Keratinocyte (primary cell): Measurements from ENCODE around the gene FNIP2. TPM values are rescaled to one million over a fixed set of nuclear protein-coding genes. Genes with fewer than 3 reads are reported as not detected.

Experiments
- DNase-seq: peaks from one replicate; pipeline ENCODE4 v3.0.0-alpha.2; 2011; ENCODE audit warnings: low read depth, missing footprints, low spot score
- FAIRE-seq: peaks from 2 replicates; lab custom pipeline; 2011; peaks lifted over from hg19 to GRCh38; lab: Jason Lieb, UNC
- H2AFZ ChIP-seq: 2 replicates; pipeline ENCODE4 v1.6.0; 2012; ENCODE audit warnings: low read length, control low read depth, inconsistent platforms; ENCODE audit not compliant: control insufficient read depth
- H3K27ac ChIP-seq: 2 replicates; pipeline ENCODE4 v1.5.1; 2011; ENCODE audit warnings: low read length; ENCODE audit not compliant: control insufficient read depth, insufficient read depth
- H3K27me3 ChIP-seq: 3 replicates; pipeline ENCODE4 v1.6.0; 2011; ENCODE audit warnings: low read length; ENCODE audit not compliant: control insufficient read depth, insufficient read depth; ENCODE audit errors: extremely low read depth
- H3K36me3 ChIP-seq, 2 experiments: 2 replicates in 1 of 2; 3 replicates in 1 of 2; pipeline ENCODE4 v1.5.1; 2011; ENCODE audit warnings: low read length in 2 of 2, mild to moderate bottlenecking in 1 of 2; ENCODE audit not compliant: control insufficient read depth in 2 of 2, insufficient read depth in 2 of 2; ENCODE audit errors: extremely low read depth in 1 of 2
- H3K4me1 ChIP-seq: 3 replicates; pipeline ENCODE4 v1.5.1; 2011; ENCODE audit warnings: low read length; ENCODE audit not compliant: control insufficient read depth, insufficient read depth; ENCODE audit errors: extremely low read depth
- H3K4me2 ChIP-seq: 3 replicates; pipeline ENCODE4 v1.6.0; 2011; ENCODE audit warnings: low read depth, low read length; ENCODE audit not compliant: control insufficient read depth, insufficient read depth; ENCODE audit errors: extremely low read depth
- H3K4me3 ChIP-seq, 3 experiments: fragments of 200-600 bp in 1 of 3; sonication (generic) in 1 of 3; 2 replicates in 2 of 3; 3 replicates in 1 of 3; pipeline ENCODE4 v1.5.1; 2011 to 2016; ENCODE audit warnings: low read length in 3 of 3, mild to moderate bottlenecking in 3 of 3, control low read depth in 2 of 3, inconsistent platforms in 1 of 3, low read depth in 1 of 3, mixed read lengths in 1 of 3, mixed run types in 1 of 3, moderate library complexity in 1 of 3; ENCODE audit not compliant: control insufficient read depth in 2 of 3, insufficient read depth in 2 of 3; ENCODE audit errors: extremely low read depth in 1 of 3
- H3K79me2 ChIP-seq: 2 replicates; pipeline ENCODE4 v1.6.0; 2012; ENCODE audit warnings: low read length; ENCODE audit not compliant: control insufficient read depth, insufficient read depth
- H3K9ac ChIP-seq: 3 replicates; pipeline ENCODE4 v1.6.0; 2011; ENCODE audit warnings: low read length; ENCODE audit not compliant: control insufficient read depth, insufficient read depth; ENCODE audit errors: extremely low read depth
- H3K9me1 ChIP-seq: 3 replicates; pipeline ENCODE4 v1.6.0; 2011; ENCODE audit warnings: low read length; ENCODE audit not compliant: control insufficient read depth, insufficient read depth; ENCODE audit errors: extremely low read depth
- H3K9me3 ChIP-seq: 2 replicates; pipeline ENCODE4 v1.5.1; 2012; ENCODE audit warnings: low read depth, low read length; ENCODE audit not compliant: control insufficient read depth
- H4K20me1 ChIP-seq: 3 replicates; pipeline ENCODE4 v1.6.0; 2011; ENCODE audit warnings: low read length; ENCODE audit not compliant: control insufficient read depth, insufficient read depth; ENCODE audit errors: extremely low read depth
- EZH2 ChIP-seq: IDR thresholded peaks from one replicate; pipeline ENCODE4 v1.6.1; 2012; ENCODE audit warnings: inconsistent platforms, mild to moderate bottlenecking, low read length, moderate library complexity
- dilution Hi-C: fragments of 300-500 bp; cut with MboI; formaldehyde crosslinking; loops from one replicate; pipeline ENCODE4 v1.7.0; 2020; ENCODE audit warnings: low sequenced_read_pairs; ENCODE audit not compliant: extremely low pct_ligation_motif_present
- polyA plus RNA-seq, 5 experiments: library from polyadenylated mRNA; depleted of rRNA in 3 of 5; stranded (reverse) in 3 of 5; stranded (forward) in 1 of 5; unstranded in 1 of 5; fragments of >200 nt; gene quantifications; 1 replicate in 1 of 5; 2 replicates in 3 of 5; 3 replicates in 1 of 5; pipeline versions ENCODE4 v1.2.1 to v1.2.3, GENCODE V29; 2011 to 2012; ENCODE audit warnings: missing spikeins in 2 of 5, low read depth in 1 of 5, low replicate concordance in 1 of 5
- TF ChIP-seq, protein P1 (sequence below), 3 experiments: IDR thresholded peaks in 1 of 3; conservative IDR thresholded peaks in 1 of 3; optimal IDR thresholded peaks in 1 of 3; 2 replicates in 2 of 3; 3 replicates in 1 of 3; pipeline versions ENCODE3 to v1.5.1; 2011; ENCODE audit warnings: low read length in 3 of 3, mild to moderate bottlenecking in 3 of 3, moderate library complexity in 2 of 3, control low read depth in 1 of 3, inconsistent platforms in 1 of 3; ENCODE audit not compliant: insufficient read depth in 2 of 3; ENCODE audit errors: extremely low read depth in 1 of 3

The FNIP2 gene
- polyA plus RNA-seq, 1 donor (not counting 4 experiments of a cell fraction or from before 2014, with no cell fraction given), result 6.2 TPM

DNA sequence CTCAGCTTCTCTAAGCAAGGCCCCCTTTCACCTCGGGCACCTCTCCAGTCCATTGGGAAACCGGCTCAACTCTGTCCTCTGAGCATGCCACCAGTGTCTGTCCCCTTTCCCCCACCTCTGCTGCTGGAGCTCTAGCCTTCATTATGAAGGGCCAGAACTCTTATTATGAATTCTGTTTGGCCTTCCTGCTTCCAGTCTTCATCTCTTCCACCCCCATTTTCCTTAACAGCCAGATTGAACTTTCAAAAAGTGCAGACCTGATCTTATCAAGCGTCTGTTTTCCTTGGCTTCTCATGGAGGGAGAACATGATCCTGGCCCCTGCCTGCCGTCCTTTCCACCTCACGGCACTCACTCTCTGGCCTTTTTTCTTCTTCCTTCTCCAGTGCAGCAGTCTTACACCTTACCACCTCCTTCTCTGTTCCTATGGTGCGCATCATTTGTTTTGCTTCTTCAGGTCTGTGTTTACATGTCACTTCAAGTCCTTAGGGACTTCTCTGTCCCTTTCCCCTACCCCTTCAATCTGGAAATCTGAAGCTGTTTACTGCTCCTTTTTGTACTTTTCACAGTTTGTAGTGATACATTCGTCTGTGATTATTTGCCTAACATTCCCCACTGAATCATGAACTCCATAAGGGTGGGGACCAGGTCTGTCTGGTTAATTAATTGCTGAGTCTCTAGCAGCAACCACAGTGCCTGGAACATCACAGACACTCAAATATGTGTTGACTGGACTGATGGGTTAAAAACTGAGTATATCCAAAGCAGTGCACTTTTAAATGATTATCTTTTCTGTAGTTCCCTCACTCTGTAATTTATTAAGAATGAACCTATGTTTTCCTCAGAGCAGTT lies 55.8 kb downstream of the FNIP2 start:
- no peak overlapping the region for H3K9ac ChIP-seq
- DNase-seq (no peak), FAIRE-seq (no peak)
- no peaks in the 10 kb centered on the region for H3K36me3 ChIP-seq
- H4K20me1 ChIP-seq, result no peaks in the 10 kb centered on the region
- no peak overlapping the region for H3K27ac ChIP-seq
- peaks cover 4% of the 10 kb centered on the region for H3K79me2 ChIP-seq
- TF ChIP-seq, protein P1, sequence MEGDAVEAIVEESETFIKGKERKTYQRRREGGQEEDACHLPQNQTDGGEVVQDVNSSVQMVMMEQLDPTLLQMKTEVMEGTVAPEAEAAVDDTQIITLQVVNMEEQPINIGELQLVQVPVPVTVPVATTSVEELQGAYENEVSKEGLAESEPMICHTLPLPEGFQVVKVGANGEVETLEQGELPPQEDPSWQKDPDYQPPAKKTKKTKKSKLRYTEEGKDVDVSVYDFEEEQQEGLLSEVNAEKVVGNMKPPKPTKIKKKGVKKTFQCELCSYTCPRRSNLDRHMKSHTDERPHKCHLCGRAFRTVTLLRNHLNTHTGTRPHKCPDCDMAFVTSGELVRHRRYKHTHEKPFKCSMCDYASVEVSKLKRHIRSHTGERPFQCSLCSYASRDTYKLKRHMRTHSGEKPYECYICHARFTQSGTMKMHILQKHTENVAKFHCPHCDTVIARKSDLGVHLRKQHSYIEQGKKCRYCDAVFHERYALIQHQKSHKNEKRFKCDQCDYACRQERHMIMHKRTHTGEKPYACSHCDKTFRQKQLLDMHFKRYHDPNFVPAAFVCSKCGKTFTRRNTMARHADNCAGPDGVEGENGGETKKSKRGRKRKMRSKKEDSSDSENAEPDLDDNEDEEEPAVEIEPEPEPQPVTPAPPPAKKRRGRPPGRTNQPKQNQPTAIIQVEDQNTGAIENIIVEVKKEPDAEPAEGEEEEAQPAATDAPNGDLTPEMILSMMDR (optimal IDR thresholded peaks at IDR 0.05 in 1 of 3, IDR thresholded peaks at IDR 0.05 in 1 of 3, conservative IDR thresholded peaks at IDR 0.05 in 1 of 3; ENCODE audit: extremely low read depth in 1 of 3, insufficient read depth in 2 of 3, low read length in 3 of 3), result no peak
- TF ChIP-seq EZH2, result no peak
- dilution Hi-C loops, result no loop called here
- no peaks in the 10 kb centered on the region for H3K27me3 ChIP-seq
- no peaks in the 10 kb centered on the region for H3K9me3 ChIP-seq
- no peak overlapping the region for H3K4me2 ChIP-seq
- peak overlapping the region; percentile 14 for H2AFZ ChIP-seq
- no peak overlapping the region for H3K4me3 ChIP-seq
- H3K9me1 ChIP-seq, result no peaks in the 10 kb centered on the region
- H3K4me1 ChIP-seq, result peaks cover 19% of the 10 kb centered on the region

DNA sequence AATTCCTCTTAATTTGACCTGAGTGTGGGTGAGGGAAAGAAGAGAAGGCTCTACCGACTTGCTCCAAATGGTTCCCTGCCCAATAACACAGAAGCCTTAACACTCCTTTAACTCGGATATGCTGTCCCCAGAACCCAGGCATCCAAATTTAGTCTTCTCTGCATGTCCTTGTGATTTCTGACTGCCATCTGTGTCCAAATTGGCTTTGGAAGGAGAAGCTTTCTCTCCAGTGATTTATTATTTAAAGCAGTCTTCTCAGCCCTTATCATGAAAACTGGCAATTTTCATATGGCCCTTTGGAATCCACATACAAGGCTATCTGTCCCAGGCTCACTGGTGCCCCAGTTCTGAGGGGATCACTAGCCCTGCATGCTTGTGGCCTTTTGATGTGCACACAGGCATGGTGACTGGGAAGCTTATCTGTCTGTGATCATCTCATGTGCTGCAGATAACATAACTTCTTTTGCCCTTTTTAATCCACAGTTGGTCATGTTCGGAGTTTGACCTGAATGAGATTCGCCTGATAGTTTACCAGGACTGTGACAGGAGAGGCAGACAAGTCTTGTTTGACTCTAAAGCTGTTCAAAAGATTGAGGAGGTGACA lies 56.7 kb downstream of the FNIP2 start:
- Histone ChIP-seq H3K79me2 (peaks cover 1% of the 10 kb centered on the region), H3K27me3 (no peaks in the 10 kb centered on the region), H3K9me1 (no peaks in the 10 kb centered on the region), H4K20me1 (no peaks in the 10 kb centered on the region), H3K4me3 (no peak overlapping the region), H3K9me3 (no peaks in the 10 kb centered on the region), H3K4me1 (peaks cover 17% of the 10 kb centered on the region), H3K9ac (no peak overlapping the region), H3K4me2 (no peak overlapping the region), H3K27ac (no peak overlapping the region), H3K36me3 (peaks cover 0 to under 1% of the 10 kb centered on the region in 2 experiments), H2AFZ (no peak overlapping the region)
- no peak for TF ChIP-seq EZH2
- TF ChIP-seq, protein P1 (optimal IDR thresholded peaks at IDR 0.05 in 1 of 3, IDR thresholded peaks at IDR 0.05 in 1 of 3, conservative IDR thresholded peaks at IDR 0.05 in 1 of 3; ENCODE audit: extremely low read depth in 1 of 3, insufficient read depth in 2 of 3, low read length in 3 of 3), result no peak
- no peak for FAIRE-seq
- dilution Hi-C loops, result no loop called here
- no peak for DNase-seq
